ENCODE results near the gene NOX5.

DNA sequence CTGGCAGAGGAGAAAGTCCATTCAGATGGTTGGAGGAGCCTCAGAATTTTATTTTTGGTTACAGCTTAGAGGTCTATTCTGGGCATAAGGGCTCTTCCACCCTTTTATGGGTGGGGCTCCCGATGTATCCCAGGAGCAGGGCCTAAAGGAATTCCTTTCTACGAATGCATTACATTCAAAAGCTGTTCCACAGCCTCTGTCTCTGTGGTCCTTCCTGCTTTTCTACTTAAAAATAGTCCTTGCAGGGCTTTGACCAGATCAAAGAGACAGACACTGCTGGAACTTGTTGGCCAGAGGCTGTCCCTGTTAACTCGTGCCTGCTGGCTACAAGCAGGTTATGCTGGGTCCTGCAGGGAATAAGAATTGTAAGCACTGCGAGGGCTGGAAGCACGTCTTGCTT lies 14.4 kb upstream of the NOX5 start:
- no peak for TF ChIP-seq EZH2 (IDR thresholded peaks at IDR 0.05; ENCODE audit: low read length, unreplicated experiment)
- TF ChIP-seq, protein P1, sequence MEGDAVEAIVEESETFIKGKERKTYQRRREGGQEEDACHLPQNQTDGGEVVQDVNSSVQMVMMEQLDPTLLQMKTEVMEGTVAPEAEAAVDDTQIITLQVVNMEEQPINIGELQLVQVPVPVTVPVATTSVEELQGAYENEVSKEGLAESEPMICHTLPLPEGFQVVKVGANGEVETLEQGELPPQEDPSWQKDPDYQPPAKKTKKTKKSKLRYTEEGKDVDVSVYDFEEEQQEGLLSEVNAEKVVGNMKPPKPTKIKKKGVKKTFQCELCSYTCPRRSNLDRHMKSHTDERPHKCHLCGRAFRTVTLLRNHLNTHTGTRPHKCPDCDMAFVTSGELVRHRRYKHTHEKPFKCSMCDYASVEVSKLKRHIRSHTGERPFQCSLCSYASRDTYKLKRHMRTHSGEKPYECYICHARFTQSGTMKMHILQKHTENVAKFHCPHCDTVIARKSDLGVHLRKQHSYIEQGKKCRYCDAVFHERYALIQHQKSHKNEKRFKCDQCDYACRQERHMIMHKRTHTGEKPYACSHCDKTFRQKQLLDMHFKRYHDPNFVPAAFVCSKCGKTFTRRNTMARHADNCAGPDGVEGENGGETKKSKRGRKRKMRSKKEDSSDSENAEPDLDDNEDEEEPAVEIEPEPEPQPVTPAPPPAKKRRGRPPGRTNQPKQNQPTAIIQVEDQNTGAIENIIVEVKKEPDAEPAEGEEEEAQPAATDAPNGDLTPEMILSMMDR (conservative IDR thresholded peaks at IDR 0.05; ENCODE audit: low read depth, low read length): no peak
- no peak for TF ChIP-seq EZH2phosphoT487 (IDR thresholded peaks at IDR 0.05; ENCODE audit: borderline replicate concordance, low read length)

Measured in PC-3 (cell line).